HepG2 (cell line): Measurements from ENCODE around the gene FUNDC1. TPM values are rescaled to one million over a fixed set of nuclear protein-coding genes. Genes with fewer than 3 reads are reported as not detected.

Experiments used
- ATAC-seq: fragments of 200-7000 bp; cut with Tn5 transposase; 3 replicates; pipeline ENCODE4 v1.9.1; 2020; ENCODE audit warnings: mild to moderate bottlenecking, moderate library complexity
- BruUV-seq: library from RNA; stranded (reverse); fragments of 400-500 nt; replicated peaks from 2 replicates; lab custom pipeline; 2021; lab: Mats Ljungman, UMichigan
- CTCF ChIA-PET: fragments of 300-600 bp; formaldehyde crosslinking; extraction: SDS; loops from one replicate; lab custom pipeline; 2021; ENCODE audit warnings: low total read pairs, inconsistent platforms, low intra/inter-chr PET ratio; lab: Yijun Ruan, JAX
- POLR2A ChIA-PET: fragments of 350-600 bp; sonication (Branson Sonifier 250); formaldehyde crosslinking; loops from one replicate; lab custom pipeline; 2020; ENCODE audit warnings: antibody characterized with exemption, inconsistent platforms; lab: Yijun Ruan, JAX
- DNase-seq: peaks from one replicate; pipeline ENCODE4 v3.0.0-alpha.2; 2015; ENCODE audit warnings: low spot score
- FAIRE-seq: peaks from 3 replicates; lab custom pipeline; 2011; peaks lifted over from hg19 to GRCh38; lab: Jason Lieb, UNC
- H2AFZ ChIP-seq: one replicate; pipeline ENCODE4 v1.6.1; 2011; ENCODE audit warnings: low read length, inconsistent platforms
- H3K27ac ChIP-seq: fragments of 300-600 bp; 3 replicates; pipeline ENCODE4 v1.8.0; 2011; ENCODE audit warnings: mixed run types, mild to moderate bottlenecking, mixed read lengths, low read length, inconsistent platforms; ENCODE audit not compliant: insufficient read depth; ENCODE audit errors: extremely low read length
- H3K27me3 ChIP-seq, 2 experiments: fragments of 200-600 bp in 1 of 2; 2 replicates in 1 of 2; 3 replicates in 1 of 2; pipeline versions ENCODE4 v1.6.0 to v1.8.0; 2011; ENCODE audit warnings: low read length in 2 of 2, mild to moderate bottlenecking in 2 of 2, moderate library complexity in 2 of 2, inconsistent platforms in 1 of 2; ENCODE audit not compliant: insufficient read depth in 2 of 2, control insufficient read depth in 1 of 2
- H3K36me3 ChIP-seq, 2 experiments: fragments of 200-600 bp in 1 of 2; replicated peaks in 1 of 2; 2 replicates in 1 of 2; 3 replicates in 1 of 2; pipeline versions ENCODE4 v1.5.1 to v1.8.0; 2011; ENCODE audit warnings: low read length in 2 of 2, inconsistent platforms in 1 of 2; ENCODE audit not compliant: insufficient read depth in 2 of 2, control insufficient read depth in 1 of 2
- H3K4me1 ChIP-seq: 2 replicates; pipeline ENCODE4 v1.5.1; 2012; ENCODE audit warnings: low read length, inconsistent platforms; ENCODE audit not compliant: insufficient read depth
- H3K4me2 ChIP-seq: 2 replicates; pipeline ENCODE4 v1.6.0; 2011; ENCODE audit warnings: low read depth, low read length, inconsistent platforms
- H3K4me3 ChIP-seq, 3 experiments: fragments of 200-600 bp in 1 of 3; sonication (generic), shearing (Covaris generic) in 1 of 3; replicated peaks in 1 of 3; 2 replicates each; pipeline ENCODE4 v1.5.1; 2011 to 2016; ENCODE audit warnings: low read length in 3 of 3, inconsistent platforms in 2 of 3, low read depth in 2 of 3, mild to moderate bottlenecking in 2 of 3, control low read depth in 1 of 3, mixed read lengths in 1 of 3; ENCODE audit not compliant: insufficient read depth in 1 of 3
- H3K79me2 ChIP-seq: one replicate; pipeline ENCODE4 v1.6.1; 2011; ENCODE audit warnings: low read length, inconsistent platforms; ENCODE audit not compliant: insufficient read depth
- H3K9ac ChIP-seq: 2 replicates; pipeline ENCODE4 v1.6.0; 2011; ENCODE audit warnings: mild to moderate bottlenecking, low read depth, low read length, inconsistent platforms; ENCODE audit not compliant: insufficient read depth
- H3K9me3 ChIP-seq: 2 replicates; pipeline ENCODE4 v1.5.1; 2012; ENCODE audit warnings: mild to moderate bottlenecking, low read length
- H4K20me1 ChIP-seq: 2 replicates; pipeline ENCODE4 v1.6.0; 2011; ENCODE audit warnings: inconsistent platforms, mild to moderate bottlenecking, low read length, moderate library complexity; ENCODE audit not compliant: insufficient read depth
- ARNT2 ChIP-seq: sonication (generic); formaldehyde crosslinking; IDR thresholded peaks from 2 replicates; pipeline ENCODE4 v1.8.0; 2022; ENCODE audit warnings: mild to moderate bottlenecking, low read depth, missing genetic modification reagents, moderate library complexity
- ATF1 ChIP-seq: IDR thresholded peaks from 2 replicates; pipeline ENCODE4 v1.6.1; 2016; ENCODE audit warnings: mild to moderate bottlenecking, control low read depth
- BRD4 ChIP-seq: sonication (generic); formaldehyde crosslinking; IDR thresholded peaks from 2 replicates; pipeline ENCODE4 v1.4.0; 2020; ENCODE audit warnings: missing genetic modification reagents
- MAFF ChIP-seq: IDR thresholded peaks from 2 replicates; pipeline ENCODE4 v1.6.1; 2011; ENCODE audit warnings: low read depth, low read length, improper control_type of control experiment
- MAFK ChIP-seq, 2 experiments: IDR thresholded peaks in 1 of 2; conservative IDR thresholded peaks in 1 of 2; 2 replicates each; pipeline ENCODE4 v1.6.1; 2011; ENCODE audit warnings: improper control_type of control experiment in 2 of 2, low read length in 2 of 2
- MBD4 ChIP-seq: IDR thresholded peaks from 2 replicates; pipeline ENCODE4 v1.6.1; 2012; ENCODE audit warnings: low read length, inconsistent platforms, borderline replicate concordance
- MXD1 ChIP-seq: sonication (generic); formaldehyde crosslinking; IDR thresholded peaks from 2 replicates; pipeline ENCODE4 v1.4.0; 2020; ENCODE audit warnings: mild to moderate bottlenecking, missing genetic modification reagents
- NFE2L2 ChIP-seq: fragments of 150-350 bp; IDR thresholded peaks from 2 replicates; pipeline ENCODE4 v1.6.1; 2014; ENCODE audit warnings: low read length
- RAD51 ChIP-seq: fragments of 450-650 bp; IDR thresholded peaks from 2 replicates; pipeline ENCODE4 v1.6.1; 2016; ENCODE audit warnings: borderline replicate concordance
- RBAK ChIP-seq: sonication (generic); formaldehyde crosslinking; IDR thresholded peaks from 2 replicates; pipeline ENCODE4 v1.5.1; 2020; ENCODE audit warnings: mild to moderate bottlenecking, missing genetic modification reagents
- ZNF761 ChIP-seq: sonication (generic); formaldehyde crosslinking; conservative IDR thresholded peaks from 2 replicates; pipeline ENCODE4 v1.4.0; 2020; ENCODE audit warnings: mild to moderate bottlenecking, missing genetic modification reagents
- WGBS: methylation state at CpG from one replicate; pipeline ENCODE4 v1.1.6; 2017; ENCODE audit warnings: low lambda C conversion rate; 5-methylcytosine and 5-hydroxymethylcytosine counted together
- in situ Hi-C: cut with HindIII; loops from 2 replicates; pipeline ENCODE4 v1.10.0; 2017; ENCODE audit warnings: low pct_unique_long_range_greater_than_20kb; ENCODE audit not compliant: extremely low pct_ligation_motif_present
- intact Hi-C: fragments of 100-400 bp; cut with micrococcal nuclease; formaldehyde crosslinking; loops from one replicate; pipeline ENCODE4 v1.10.0; 2022; ENCODE audit not compliant: unreplicated experiment
- polyA plus RNA-seq, 8 experiments: library from polyadenylated mRNA; depleted of rRNA in 3 of 8; stranded (reverse) in 7 of 8; unstranded in 1 of 8; fragments of >200 nt; fragmentation: Illumina TruSeq in 4 of 8; extraction: Trizol in 4 of 8; gene quantifications; 2 replicates each; pipeline versions ENCODE4 v1.2.1 to v1.2.3, GENCODE V29; 2011 to 2016; ENCODE audit warnings: low read depth in 4 of 8, missing spikeins in 1 of 8, mixed read lengths in 1 of 8; ENCODE audit not compliant: insufficient read depth in 1 of 8
- total RNA-seq, 5 experiments: library from RNA; depleted of rRNA; stranded (reverse); fragments of >200 nt; fragmentation: Illumina TruSeq; extraction: Trizol; gene quantifications; 2 replicates each; pipeline ENCODE4 v1.2.3, GENCODE V29; 2016; ENCODE audit warnings: low read depth in 1 of 5
- TF ChIP-seq, protein P1 (sequence below): IDR thresholded peaks from 2 replicates; pipeline ENCODE4 v1.6.1; 2012; ENCODE audit warnings: inconsistent platforms

The FUNDC1 gene
- total and polyA plus RNA-seq, 2 of the 13 experiments (the other 11 are each of a cell fraction or from before 2014, with no cell fraction given): 11.9 to 13.9 TPM

- POLR2A ChIA-PET: no interaction called here
- intact Hi-C loops (no loop called here), in situ Hi-C loops (no loop called here)
- ATAC-seq (no peak), DNase-seq (no peak), FAIRE-seq (no peak)
- CTCF ChIA-PET: no interaction called here
- 0 out of 2 replicates have a peak, but pooled peaks have one; percentile 5 for TF ChIP-seq MAFF
- peak; percentile 86 for TF ChIP-seq NFE2L2
- 0 out of 4 replicates have a peak, but pooled peaks have one; percentile 19 to 24 for TF ChIP-seq MAFK (conservative IDR thresholded peaks at IDR 0.05 in 1 of 2, IDR thresholded peaks at IDR 0.05 in 1 of 2; ENCODE audit: low read length in 2 of 2)
- no peak for TF ChIP-seq MXD1 (CRISPR knock-in tag)
- no peak for TF ChIP-seq ATF1 (CRISPR knock-in tag)
- no peak for TF ChIP-seq ARNT2 (CRISPR knock-in tag)
- TF ChIP-seq BRD4 (CRISPR knock-in tag): no peak
- no peak overlapping the region for H3K9ac ChIP-seq
- H3K36me3 ChIP-seq: no peaks in the 10 kb centered on the region
- no peaks in the 10 kb centered on the region for H3K4me1 ChIP-seq
- no peaks in the 10 kb centered on the region for H3K27me3 ChIP-seq
- H3K4me3 ChIP-seq: no peak overlapping the region
- H3K9me3 ChIP-seq: no peaks in the 10 kb centered on the region; the same call in 1 of the 2 replicates
- no peak overlapping the region for H3K4me2 ChIP-seq
- no peaks in the 10 kb centered on the region for H3K79me2 ChIP-seq
- H4K20me1 ChIP-seq: no peaks in the 10 kb centered on the region
- WGBS: 38% methylated on average over 2 of the region's 2 CpGs
- no peak overlapping the region for H2AFZ ChIP-seq
- H3K27ac ChIP-seq: no peak overlapping the region
- no TSS peak for BruUV-seq
These were observed 27.9 kb upstream of the FUNDC1 start for GRCh38 chrX:44570522-44570921.

DNA sequence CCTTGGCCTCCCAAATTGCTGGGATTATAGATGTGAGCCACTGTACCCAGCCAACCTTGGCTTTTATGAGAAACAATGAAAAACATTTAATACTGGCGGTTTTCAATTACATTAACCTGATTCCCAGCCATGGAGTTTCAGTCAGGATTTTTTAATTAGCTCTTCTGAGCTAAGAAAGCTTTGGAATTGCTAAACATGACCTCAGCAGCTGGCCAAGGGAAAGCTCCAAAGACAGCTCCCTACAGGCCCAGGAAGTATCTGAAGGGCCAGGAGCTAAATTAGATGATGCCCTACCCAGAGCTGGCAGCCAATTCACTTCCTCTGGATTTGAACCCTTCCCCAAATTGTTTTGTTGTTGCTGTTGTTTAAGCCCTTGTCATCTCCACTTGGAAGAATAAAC lies 26.5 kb upstream of the FUNDC1 start:
- Histone ChIP-seq H4K20me1 (no peaks in the 10 kb centered on the region), H3K9ac (no peak overlapping the region), H3K4me3 (no peak overlapping the region), H3K36me3 (no peaks in the 10 kb centered on the region), H2AFZ (no peak overlapping the region), H3K79me2 (no peaks in the 10 kb centered on the region), H3K27me3 (no peaks in the 10 kb centered on the region), H3K4me2 (no peak overlapping the region), H3K27ac (no peak overlapping the region), H3K4me1 (no peaks in the 10 kb centered on the region), H3K9me3 (no peaks in the 10 kb centered on the region; the same call in 1 of the 2 replicates)
- FAIRE-seq: no peak
- no peak for DNase-seq
- WGBS: 14% methylated on average over 1 of the region's 1 CpG
- ChIA-PET POLR2A (no interaction called here), CTCF (no interaction called here)
- TF ChIP-seq MBD4 (no peak), RBAK (CRISPR knock-in tag) (no peak), RAD51 (no peak), ZNF761 (no peak)
- TF ChIP-seq, protein P1, sequence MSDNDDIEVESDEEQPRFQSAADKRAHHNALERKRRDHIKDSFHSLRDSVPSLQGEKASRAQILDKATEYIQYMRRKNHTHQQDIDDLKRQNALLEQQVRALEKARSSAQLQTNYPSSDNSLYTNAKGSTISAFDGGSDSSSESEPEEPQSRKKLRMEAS: no peak
- in situ Hi-C loops: no loop called here
- intact Hi-C loops: no loop called here
- no TSS peak for BruUV-seq
- ATAC-seq: no peak
